DND-41 (cell line): ENCODE measurements around the gene PHGDH.
"Not testable (repeated sequence)": the region's sequence is repeated elsewhere in the genome, so short reads cannot be mapped to it uniquely, and the experiment has no call there.

ENCODE experiments used
- ATAC-seq: fragments of 200-7000 bp; cut with Tn5 transposase; 3 replicates; pipeline ENCODE4 v1.9.1; 2021; ENCODE audit warnings: low read depth; ENCODE audit not compliant: insufficient read depth
- DNase-seq: peaks from one replicate; pipeline ENCODE4 v3.0.0-alpha.2; 2020
- H2AFZ ChIP-seq: 2 replicates; pipeline ENCODE4 v1.6.0; 2012; ENCODE audit warnings: low read depth, low read length
- H3K27ac ChIP-seq: 2 replicates; pipeline ENCODE4 v1.5.1; 2012; ENCODE audit warnings: low read length, inconsistent platforms
- H3K27me3 ChIP-seq: fragments of 200-600 bp; sonication (generic); 2 replicates; pipeline ENCODE4 v1.6.0; 2012; ENCODE audit warnings: low read length, mild to moderate bottlenecking, inconsistent platforms; ENCODE audit not compliant: insufficient read depth, poor library complexity
- H3K36me3 ChIP-seq: 2 replicates; pipeline ENCODE4 v1.5.1; 2012; ENCODE audit warnings: low read length, inconsistent platforms; ENCODE audit not compliant: insufficient read depth
- H3K4me1 ChIP-seq: 2 replicates; pipeline ENCODE4 v1.5.1; 2012; ENCODE audit warnings: mild to moderate bottlenecking, low read length; ENCODE audit not compliant: insufficient read depth
- H3K4me2 ChIP-seq: 2 replicates; pipeline ENCODE4 v1.6.0; 2012; ENCODE audit warnings: mild to moderate bottlenecking, moderate library complexity, low read length, inconsistent platforms; ENCODE audit not compliant: insufficient read depth
- H3K4me3 ChIP-seq, 2 experiments: fragments of 200-600 bp in 1 of 2; shearing (Covaris generic) in 1 of 2; 2 replicates each; pipeline ENCODE4 v1.5.1; 2012 to 2016; ENCODE audit warnings: inconsistent platforms in 2 of 2, low read length in 2 of 2, mild to moderate bottlenecking in 2 of 2, low read depth in 1 of 2, moderate library complexity in 1 of 2
- H3K79me2 ChIP-seq: 2 replicates; pipeline ENCODE4 v1.6.0; 2012; ENCODE audit warnings: low read length, inconsistent platforms; ENCODE audit not compliant: insufficient read depth
- H3K9ac ChIP-seq: 2 replicates; pipeline ENCODE4 v1.6.0; 2012; ENCODE audit warnings: low read depth, mild to moderate bottlenecking, inconsistent platforms, low read length, moderate library complexity
- H3K9me3 ChIP-seq: 2 replicates; pipeline ENCODE4 v1.5.1; 2012; ENCODE audit warnings: low read length, moderate library complexity, mild to moderate bottlenecking, inconsistent platforms; ENCODE audit not compliant: insufficient read depth, severe bottlenecking
- H4K20me1 ChIP-seq: 2 replicates; pipeline ENCODE4 v1.6.0; 2012; ENCODE audit warnings: low read length; ENCODE audit not compliant: insufficient read depth
- EZH2 ChIP-seq: IDR thresholded peaks from 3 replicates; pipeline ENCODE4 v1.6.1; 2012; ENCODE audit warnings: borderline replicate concordance, low read depth, mild to moderate bottlenecking, moderate library complexity, low read length, inconsistent platforms; ENCODE audit not compliant: severe bottlenecking
- TF ChIP-seq, protein P1 (sequence below): IDR thresholded peaks from 2 replicates; pipeline ENCODE4 v1.5.1; 2012; ENCODE audit warnings: borderline replicate concordance, low read length, moderate library complexity, mild to moderate bottlenecking; ENCODE audit not compliant: poor library complexity, severe bottlenecking; ENCODE audit errors: extremely low read depth

The PHGDH gene

DNA sequence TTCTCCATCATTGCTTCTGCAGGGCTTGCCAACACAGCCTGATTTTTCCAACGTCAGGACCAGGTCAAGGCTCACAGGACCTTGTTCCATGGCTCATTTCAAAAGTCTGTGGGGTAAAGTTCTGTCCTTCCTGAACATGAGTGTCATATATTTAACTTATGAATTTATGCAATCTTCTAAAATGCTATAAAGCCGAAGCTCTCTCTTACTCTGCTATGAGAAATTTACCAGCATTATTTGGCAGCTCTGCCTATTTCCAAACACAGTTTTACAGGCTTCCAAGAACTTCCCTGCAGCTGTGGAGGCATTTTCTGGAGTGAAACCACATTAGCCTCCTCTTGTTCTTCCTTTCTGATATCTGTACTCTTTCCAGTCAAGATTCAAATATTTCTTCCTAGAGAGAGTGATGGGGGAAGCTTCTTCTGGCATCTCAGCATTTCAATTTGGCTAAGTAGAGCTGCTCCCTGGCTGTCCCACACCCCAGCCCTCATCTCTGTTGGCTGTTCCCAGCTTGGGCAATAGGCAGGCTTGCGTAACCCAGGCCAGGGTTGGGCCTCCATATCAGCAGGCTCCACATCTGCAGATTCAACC is 72.6 kb downstream of the PHGDH start:
- Histone ChIP-seq H3K27ac (no peak overlapping the region), H4K20me1 (no peaks in the 10 kb centered on the region), H3K27me3 (peaks cover 16% of the 10 kb centered on the region), H2AFZ (no peak overlapping the region), H3K4me3 (no peak overlapping the region), H3K4me1 (no peaks in the 10 kb centered on the region), H3K4me2 (no peak overlapping the region), H3K9ac (no peak overlapping the region), H3K9me3 (no peaks in the 10 kb centered on the region), H3K36me3 (no peaks in the 10 kb centered on the region), H3K79me2 (no peaks in the 10 kb centered on the region)
- TF ChIP-seq, protein P1, sequence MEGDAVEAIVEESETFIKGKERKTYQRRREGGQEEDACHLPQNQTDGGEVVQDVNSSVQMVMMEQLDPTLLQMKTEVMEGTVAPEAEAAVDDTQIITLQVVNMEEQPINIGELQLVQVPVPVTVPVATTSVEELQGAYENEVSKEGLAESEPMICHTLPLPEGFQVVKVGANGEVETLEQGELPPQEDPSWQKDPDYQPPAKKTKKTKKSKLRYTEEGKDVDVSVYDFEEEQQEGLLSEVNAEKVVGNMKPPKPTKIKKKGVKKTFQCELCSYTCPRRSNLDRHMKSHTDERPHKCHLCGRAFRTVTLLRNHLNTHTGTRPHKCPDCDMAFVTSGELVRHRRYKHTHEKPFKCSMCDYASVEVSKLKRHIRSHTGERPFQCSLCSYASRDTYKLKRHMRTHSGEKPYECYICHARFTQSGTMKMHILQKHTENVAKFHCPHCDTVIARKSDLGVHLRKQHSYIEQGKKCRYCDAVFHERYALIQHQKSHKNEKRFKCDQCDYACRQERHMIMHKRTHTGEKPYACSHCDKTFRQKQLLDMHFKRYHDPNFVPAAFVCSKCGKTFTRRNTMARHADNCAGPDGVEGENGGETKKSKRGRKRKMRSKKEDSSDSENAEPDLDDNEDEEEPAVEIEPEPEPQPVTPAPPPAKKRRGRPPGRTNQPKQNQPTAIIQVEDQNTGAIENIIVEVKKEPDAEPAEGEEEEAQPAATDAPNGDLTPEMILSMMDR: no peak
- no peak for TF ChIP-seq EZH2
- ATAC-seq: no peak
- no peak for DNase-seq

DNA sequence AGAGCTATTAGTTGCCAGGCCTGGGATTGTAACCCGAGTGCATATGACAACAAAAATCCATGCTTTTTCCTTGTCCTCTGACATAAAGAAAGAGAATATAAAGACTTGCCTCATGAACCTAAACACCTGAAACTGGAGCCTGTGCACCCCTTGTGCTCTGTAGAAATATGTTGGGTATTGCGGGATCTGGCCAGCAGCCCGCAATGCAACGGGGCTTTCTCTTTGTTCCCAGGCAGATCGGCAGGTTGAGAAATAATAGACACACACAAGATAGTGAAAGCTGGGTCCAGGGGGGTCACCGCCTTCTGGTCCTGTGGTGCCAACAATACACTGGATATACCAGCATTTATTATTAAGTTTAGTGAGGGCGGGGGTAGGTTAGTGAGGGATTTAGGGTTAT is 74.3 kb downstream of the PHGDH start:
- not testable (repeated sequence) for H3K36me3 ChIP-seq, H3K9me3 ChIP-seq, H3K9ac ChIP-seq, H3K79me2 ChIP-seq, H3K4me3 ChIP-seq, DNase-seq, H3K4me1 ChIP-seq, ATAC-seq, H3K27ac ChIP-seq, H3K4me2 ChIP-seq, H2AFZ ChIP-seq, H4K20me1 ChIP-seq
- H3K27me3 ChIP-seq: peaks cover 14% of the 10 kb centered on the region

DNA sequence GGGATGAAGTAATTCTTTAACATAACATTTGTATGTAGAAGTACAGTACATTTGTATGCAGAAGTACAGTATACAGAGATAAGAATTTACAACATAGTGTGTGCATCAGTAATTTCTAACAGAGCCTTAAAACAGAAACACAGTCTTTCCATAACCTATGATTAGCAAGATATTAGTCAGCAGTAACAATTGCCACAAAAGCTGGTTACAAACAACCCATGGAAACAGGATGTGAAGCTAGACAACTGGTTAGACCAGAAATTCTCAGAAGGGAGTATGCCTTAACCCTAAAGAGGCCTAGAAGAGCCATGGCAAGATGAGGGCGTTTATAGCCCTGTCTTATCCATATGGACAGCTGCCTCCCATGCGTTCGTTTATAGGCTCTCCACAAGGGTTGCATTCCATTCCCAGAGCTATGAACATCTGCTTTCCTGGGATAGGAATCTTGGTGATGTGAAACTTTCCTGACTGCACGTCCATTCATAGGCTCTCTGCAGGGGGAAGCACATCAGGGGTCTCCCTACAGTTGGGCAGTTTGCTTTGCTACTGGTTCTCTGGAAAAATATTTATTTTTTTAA is 74.8 kb downstream of the PHGDH start:
- not testable (repeated sequence) for H3K4me1 ChIP-seq, H3K36me3 ChIP-seq, H3K27ac ChIP-seq, H3K4me2 ChIP-seq, H3K27me3 ChIP-seq, DNase-seq, H4K20me1 ChIP-seq, H3K4me3 ChIP-seq, H3K9me3 ChIP-seq, H3K79me2 ChIP-seq, H3K9ac ChIP-seq, H2AFZ ChIP-seq, ATAC-seq

DNA sequence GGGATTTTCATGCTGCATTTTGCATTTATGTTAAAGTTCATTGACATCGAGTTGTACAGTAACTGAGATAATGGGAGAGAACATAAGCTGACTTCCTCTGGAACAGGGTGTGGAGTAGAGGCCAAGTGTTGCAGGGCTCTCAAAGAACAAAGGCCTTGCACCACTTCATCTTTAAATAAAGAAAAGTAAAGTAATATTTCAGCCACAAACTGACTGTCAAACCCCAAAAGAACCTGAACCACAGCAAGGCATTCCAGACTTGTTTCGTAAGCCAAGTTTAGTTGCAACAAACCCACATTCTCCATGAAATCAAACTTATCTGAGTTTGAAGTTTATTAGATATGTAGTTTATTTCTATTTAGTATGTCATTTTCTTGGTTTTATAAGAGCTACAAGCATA is 76.0 kb downstream of the PHGDH start:
- DNase-seq: no peak

More for the DNA sequence above, 76.0 kb downstream of the PHGDH start:
- H2AFZ ChIP-seq: no peak overlapping the region
- no peaks in the 10 kb centered on the region for H3K9me3 ChIP-seq
- no peak overlapping the region for H3K9ac ChIP-seq
- no peaks in the 10 kb centered on the region for H3K4me1 ChIP-seq
- H3K4me3 ChIP-seq: no peak overlapping the region
- no peaks in the 10 kb centered on the region for H3K36me3 ChIP-seq
- no peak overlapping the region for H3K27ac ChIP-seq
- no peaks in the 10 kb centered on the region for H3K79me2 ChIP-seq
- H4K20me1 ChIP-seq: no peaks in the 10 kb centered on the region
- no peak for ATAC-seq
- TF ChIP-seq, protein P1: no peak
- no peak for TF ChIP-seq EZH2
- H3K4me2 ChIP-seq: no peak overlapping the region
- peaks cover 5% of the 10 kb centered on the region for H3K27me3 ChIP-seq
